Heart right ventricle (tissue), 16 donors: ENCODE measurements around the gene MAOA. TPM values are rescaled to one million over a fixed set of nuclear protein-coding genes. Genes with fewer than 3 reads are reported as not detected.
"Not testable (repeated sequence)": the region's sequence is repeated elsewhere in the genome, so short reads cannot be mapped to it uniquely, and the experiment has no call there.

Experiments
- ATAC-seq, 8 donors: fragments of 200-7000 bp; cut with Tn5 transposase; one replicate each; pipeline ENCODE4 v1.9.1; 2020; ENCODE audit warnings: mild to moderate bottlenecking in 8 of 8, moderate library complexity in 8 of 8, moderate number of reproducible peaks in 1 of 8
- DNase-seq, 2 donors: peaks; one replicate each; pipeline ENCODE4 v3.0.0-alpha.2; 2020
- H3K27ac ChIP-seq, 10 donors: fragments of 200-600 bp; sonication (generic) in 2 of 10; one replicate each; pipeline versions ENCODE4 v1.5.0 to v1.8.0; 2020 to 2022; ENCODE audit warnings: mild to moderate bottlenecking in 3 of 10
- H3K27me3 ChIP-seq, 7 donors: fragments of 200-600 bp; one replicate each; pipeline ENCODE4 v1.8.0; 2021 to 2022; ENCODE audit warnings: mild to moderate bottlenecking in 2 of 7
- H3K36me3 ChIP-seq, 9 donors: fragments of 200-600 bp; sonication (generic) in 1 of 9; one replicate each; pipeline versions ENCODE4 v1.5.0 to v1.8.0; 2020 to 2022; ENCODE audit warnings: mild to moderate bottlenecking in 2 of 9
- H3K4me1 ChIP-seq, 9 donors: fragments of 200-600 bp; sonication (generic) in 1 of 9; one replicate each; pipeline versions ENCODE4 v1.5.0 to v1.8.0; 2020 to 2022; ENCODE audit warnings: mild to moderate bottlenecking in 4 of 9
- H3K4me3 ChIP-seq, 10 donors: fragments of 200-600 bp; sonication (generic) in 2 of 10; one replicate each; pipeline versions ENCODE4 v1.5.0 to v1.8.0; 2020 to 2022; ENCODE audit warnings: mild to moderate bottlenecking in 7 of 10, moderate library complexity in 2 of 10
- H3K9me3 ChIP-seq, 11 donors: fragments of 200-600 bp in 10 of 11; sonication (generic) in 2 of 11; one replicate each; pipeline versions ENCODE4 v1.5.0 to v1.8.0; 2013 to 2022; ENCODE audit warnings: mild to moderate bottlenecking in 2 of 11, control low read depth in 1 of 11, moderate library complexity in 1 of 11
- CTCF ChIP-seq, 9 donors: fragments of 200-600 bp; sonication (generic) in 2 of 9; IDR thresholded peaks; one replicate each; pipeline versions ENCODE4 v1.5.0 to v1.8.0; 2021 to 2022; ENCODE audit warnings: antibody characterized with exemption in 9 of 9, mild to moderate bottlenecking in 5 of 9, moderate library complexity in 1 of 9
- WGBS, 2 donors: extraction: QIAGEN DNeasy Blood & Tissue Kit; methylation state at CpG; one replicate each; pipeline ENCODE4 v1.1.7; 2013; ENCODE audit warnings: inconsistent platforms in 1 of 2; 5-methylcytosine and 5-hydroxymethylcytosine counted together
- intact Hi-C, 10 donors: fragments of 100-400 bp; cut with DNase I; formaldehyde crosslinking; loops; one replicate each; pipeline versions ENCODE4 v1.11.1 to v1.14.2; 2022
- long read RNA-seq, 3 donors: library from polyadenylated mRNA; unstranded; transcript quantifications; one replicate each; pipeline ENCODE4 v2.0.0, GENCODE V29; 2020 to 2021
- polyA plus RNA-seq, 2 donors: library from polyadenylated mRNA; stranded (reverse); fragments of 200-250 nt; gene quantifications; one replicate each; pipeline ENCODE4 v1.2.3, GENCODE V29; 2013
- total RNA-seq, 10 donors: library from RNA; stranded (reverse); fragmentation: NEBNext Ultra II Directional in 3 of 10; extraction: Animal tissue kit (Norgen Biotek cat#: 25700) in 3 of 10; gene quantifications; one replicate each; pipeline versions ENCODE4 v1.2.1 to v1.2.4, GENCODE V29; 2021 to 2023
- donor health status: Arrhythmogenic right ventricular cardiomyopathy.
- donor health status: ischemic (EF 13 %, LVEDD 7.1; RV severe dilation, severe dysfunction).
- donor health status: healthy with polysubstance abuse.
- donor health status: DM: no; HTN: yes; CAD: no.
- donor health status: DM: no; HTN: no; CAD: no.
- donor health status: ischemic (EF 25% LVEDD 6.9; RV normal size, moderate dysfunction).
- donor health status: ischemic (EF 25% LVEDD 5.7; RV mildly dilated, moderate dysfunction).
- donor health status: healthy.
- donor health status: DM: yes; HTN: yes; CAD: no.
- donor health status: Ischemic cardiomyopathy.
- donor health status: ischemic (EF 35%, LVEDD 5.7; RV mildly dilated, moderate dysfunction).
- donor health status: nonischemic (EF 11% LVEDD 7.7; RV severe dilation, severe dysfunction).
- donor health status: DM: yes; HTN: yes; CAD: no.
- donor health status: PGD.
- donor health status: ischemic (EF 29% LVEDD 5.4; RV normal size, mild dysfunction).
- donor health status: nonischemic (EF 23%, LVEDD 6.1; RV moderate dilation, normal function).

MAOA gene
- total RNA-seq = 100 to 1,000 TPM in 6 of 10 donors, 10 to 100 TPM in 4; 52.6 to 152 (median 106) TPM
- polyA plus RNA-seq = 10 to 100 TPM; 25.7 to 61.4 TPM
- long read RNA-seq, donor 1, full-length matches to known transcripts = 227 of 255 reads
- long read RNA-seq, donor 1, partial matches to known transcripts = 22 of 255 reads
- long read RNA-seq, donor 1, other reads (novel, unspliced or antisense) = 6 of 255 reads
- long read RNA-seq, donor 2, full-length matches to known transcripts = 190 of 212 reads
- long read RNA-seq, donor 2, partial matches to known transcripts = 13 of 212 reads
- long read RNA-seq, donor 2, other reads (novel, unspliced or antisense) = 9 of 212 reads
- long read RNA-seq, donor 3, full-length matches to known transcripts = 628 of 704 reads
- long read RNA-seq, donor 3, partial matches to known transcripts = 50 of 704 reads
- long read RNA-seq, donor 3, other reads (novel, unspliced or antisense) = 26 of 704 reads

DNA sequence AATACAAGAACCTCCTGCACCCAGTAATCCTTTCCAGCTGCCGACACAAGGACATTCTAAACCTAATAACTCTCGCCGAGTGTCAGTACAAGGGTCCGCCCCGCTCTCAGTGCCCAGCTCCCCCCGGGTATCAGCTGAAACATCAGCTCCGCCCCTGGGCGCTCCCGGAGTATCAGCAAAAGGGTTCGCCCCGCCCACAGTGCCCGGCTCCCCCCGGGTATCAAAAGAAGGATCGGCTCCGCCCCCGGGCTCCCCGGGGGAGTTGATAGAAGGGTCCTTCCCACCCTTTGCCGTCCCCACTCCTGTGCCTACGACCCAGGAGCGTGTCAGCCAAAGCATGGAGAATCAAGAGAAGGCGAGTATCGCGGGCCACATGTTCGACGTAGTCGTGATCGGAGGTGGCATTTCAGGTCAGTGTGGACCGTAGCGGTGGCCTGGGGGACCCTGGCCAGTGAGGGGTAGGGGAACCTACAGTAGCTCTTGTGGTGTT lies at the start of gene MAOA:
TSS of gene MAOA (plus strand) at position 295 of the 490 bp plus-strand sequence. CDS start at position 338, 43 bp downstream.
- no peak for TF ChIP-seq CTCF (IDR thresholded peaks at IDR 0.05)
- peak; percentile 9 to 75 (median 66) for ATAC-seq

GRCh38 chrX:43612400-43612799 lies 43.7 kb upstream of the MAOA start:
- H3K27me3 ChIP-seq = peaks cover 0 to 8% (median 0%) of the 10 kb centered on the region in 7 donors
- ATAC-seq (no peak), DNase-seq (no peak)
- no peaks in the 10 kb centered on the region for H3K9me3 ChIP-seq
- no peak overlapping the region for H3K4me3 ChIP-seq
- no peaks in the 10 kb centered on the region for H3K4me1 ChIP-seq
- intact Hi-C loops = no loop called here
- no peaks in the 10 kb centered on the region for H3K36me3 ChIP-seq
- no peak for TF ChIP-seq CTCF (IDR thresholded peaks at IDR 0.05)
- H3K27ac ChIP-seq = no peak overlapping the region

More for the DNA sequence above, at the start of gene MAOA:
- Histone ChIP-seq H3K27ac (peak within 1 kb of the TSS; percentile 75 to 94 (median 91)), H3K9me3 (peaks cover 0 to 4% (median 0%) of the 10 kb centered on the region in 11 donors), H3K4me1 (peaks cover 0 to 14% (median under 1%) of the 10 kb centered on the region in 9 donors), H3K4me3 (peak within 1 kb of the TSS; percentile 60 to 88 (median 72)), H3K27me3 (peaks cover 0 to 15% (median 0%) of the 10 kb centered on the region in 7 donors), H3K36me3 (no peaks in the 10 kb centered on the region)
- intact Hi-C loops = loop anchor here in 9 of 10 donors (5.0 to 10.0 kb wide), 7 partner anchors 46 to 91 kb away; no protein-coding TSS in a partner anchor
- WGBS, 2 donors = 1 to 2% methylated on average over 15 to 29 of the region's 29 CpGs
- DNase-seq = peak; percentile 55 to 77

- no peak for TF ChIP-seq CTCF (IDR thresholded peaks at IDR 0.05)
- Histone ChIP-seq H3K27me3 (peaks cover 0 to 8% (median 0%) of the 10 kb centered on the region in 7 donors), H3K9me3 (no peaks in the 10 kb centered on the region), H3K27ac (peak overlapping the region in 3 of 10 donors; percentile 10 to 39 (median 26)), H3K4me3 (no peak overlapping the region), H3K4me1 (no peaks in the 10 kb centered on the region), H3K36me3 (no peaks in the 10 kb centered on the region)
- DNase-seq (peak in 1 of 2 donors; percentile 3), ATAC-seq (peak in 5 of 8 donors; percentile 41 to 84 (median 58))
- intact Hi-C loops = no loop called here
- WGBS, 2 donors = 38 to 47% methylated on average over 5 of the region's 5 CpGs
These were observed 40.4 kb upstream of the MAOA start for GRCh38 chrX:43615660-43616059.

GRCh38 chrX:43618366-43619205 lies 37.5 kb upstream of the MAOA start:
- Histone ChIP-seq H3K4me1 (no peaks in the 10 kb centered on the region), H3K36me3 (no peaks in the 10 kb centered on the region), H3K27me3 (peaks cover 0 to 8% (median 0%) of the 10 kb centered on the region in 7 donors), H3K9me3 (no peaks in the 10 kb centered on the region), H3K27ac (no peak overlapping the region), H3K4me3 (no peak overlapping the region)
- DNase-seq (no peak), ATAC-seq (no peak)
- intact Hi-C loops = no loop called here
- WGBS, 2 donors = 79 to 83% methylated on average over 3 of the region's 3 CpGs
- no peak for TF ChIP-seq CTCF (IDR thresholded peaks at IDR 0.05)

- H3K27ac ChIP-seq, DNase-seq, intact Hi-C loops, H3K4me3 ChIP-seq, H3K36me3 ChIP-seq, ATAC-seq, H3K9me3 ChIP-seq, H3K4me1 ChIP-seq: not testable (repeated sequence)
- whole genome bisulfite sequencing, 2 donors = 79 to 87% methylated on average over 2 of the region's 2 CpGs
- peaks cover 0 to 19% (median 0%) of the 10 kb centered on the region in 7 donors for H3K27me3 ChIP-seq
These were observed 36.2 kb upstream of the MAOA start for GRCh38 chrX:43619861-43620260.
